GM12873 (cell line): ENCODE results near the gene THOC7.

Experiments
- TF ChIP-seq, protein P1 (sequence below): IDR thresholded peaks from 2 replicates; pipeline ENCODE4 v1.5.1; 2012; ENCODE audit warnings: low read depth, mild to moderate bottlenecking, moderate library complexity, low read length, control low read depth; ENCODE audit not compliant: insufficient read depth; ENCODE audit errors: missing control alignments

THOC7 gene

DNA sequence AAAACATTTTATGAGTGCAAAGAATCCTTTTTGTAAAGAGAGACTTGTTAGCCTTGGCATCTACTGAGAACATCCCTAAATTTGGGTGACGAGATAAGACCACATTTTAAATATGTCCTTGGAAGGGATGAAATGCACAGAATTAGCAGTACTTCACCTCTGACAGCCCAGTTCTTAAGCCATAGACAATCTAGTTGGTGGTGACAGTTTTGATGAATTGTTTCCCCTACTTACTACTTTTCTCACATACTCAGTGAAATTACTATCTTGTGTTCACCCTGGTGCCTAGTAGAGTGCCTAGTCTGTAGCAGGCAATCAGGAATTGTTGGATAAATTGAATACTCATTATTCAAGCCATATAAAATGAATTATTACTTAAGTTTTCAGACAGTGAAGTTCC lies 45.2 kb upstream of the THOC7 start:
- TF ChIP-seq, protein P1, sequence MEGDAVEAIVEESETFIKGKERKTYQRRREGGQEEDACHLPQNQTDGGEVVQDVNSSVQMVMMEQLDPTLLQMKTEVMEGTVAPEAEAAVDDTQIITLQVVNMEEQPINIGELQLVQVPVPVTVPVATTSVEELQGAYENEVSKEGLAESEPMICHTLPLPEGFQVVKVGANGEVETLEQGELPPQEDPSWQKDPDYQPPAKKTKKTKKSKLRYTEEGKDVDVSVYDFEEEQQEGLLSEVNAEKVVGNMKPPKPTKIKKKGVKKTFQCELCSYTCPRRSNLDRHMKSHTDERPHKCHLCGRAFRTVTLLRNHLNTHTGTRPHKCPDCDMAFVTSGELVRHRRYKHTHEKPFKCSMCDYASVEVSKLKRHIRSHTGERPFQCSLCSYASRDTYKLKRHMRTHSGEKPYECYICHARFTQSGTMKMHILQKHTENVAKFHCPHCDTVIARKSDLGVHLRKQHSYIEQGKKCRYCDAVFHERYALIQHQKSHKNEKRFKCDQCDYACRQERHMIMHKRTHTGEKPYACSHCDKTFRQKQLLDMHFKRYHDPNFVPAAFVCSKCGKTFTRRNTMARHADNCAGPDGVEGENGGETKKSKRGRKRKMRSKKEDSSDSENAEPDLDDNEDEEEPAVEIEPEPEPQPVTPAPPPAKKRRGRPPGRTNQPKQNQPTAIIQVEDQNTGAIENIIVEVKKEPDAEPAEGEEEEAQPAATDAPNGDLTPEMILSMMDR, result no peak

DNA sequence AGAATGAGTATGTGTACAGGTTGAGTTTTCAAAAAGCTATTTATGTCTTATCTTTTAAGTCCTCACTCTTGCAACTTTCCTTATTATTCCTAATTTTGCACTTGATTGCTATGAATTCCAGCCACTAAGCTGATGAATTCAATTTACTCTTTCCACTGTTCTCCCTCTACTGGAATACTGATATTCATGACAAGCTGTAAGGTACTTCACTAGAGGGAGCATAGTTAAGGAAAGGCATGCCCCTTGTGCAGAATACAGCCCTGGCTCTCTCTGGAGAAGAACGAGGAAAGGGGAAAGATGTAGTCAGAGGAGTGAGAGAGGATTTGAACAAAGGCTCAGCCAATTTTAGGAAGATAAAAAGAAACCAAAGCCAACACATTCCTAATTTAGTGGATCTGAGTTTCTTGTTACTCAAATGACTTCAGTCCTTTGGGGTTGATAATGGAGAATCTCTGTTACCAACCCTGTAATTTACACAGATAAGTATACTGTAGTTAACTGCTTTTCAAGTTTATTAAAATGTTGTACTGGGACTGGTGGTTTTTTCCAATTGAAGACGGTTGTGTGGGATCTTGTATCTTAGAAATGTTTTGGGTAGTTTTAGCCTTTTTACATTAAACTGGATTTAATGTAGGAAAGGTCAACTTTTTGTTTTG lies 44.6 kb upstream of the THOC7 start:
- TF ChIP-seq, protein P1, result no peak

- TF ChIP-seq, protein P1, result no peak
Observed at GRCh38 chr3:63905731-63906620, 42.4 kb upstream of the THOC7 start.

- TF ChIP-seq, protein P1, result no peak
Observed at GRCh38 chr3:63900459-63900858, 36.9 kb upstream of the THOC7 start.

GRCh38 chr3:63900010-63900409 lies 36.4 kb upstream of the THOC7 start:
- TF ChIP-seq, protein P1, result no peak

DNA sequence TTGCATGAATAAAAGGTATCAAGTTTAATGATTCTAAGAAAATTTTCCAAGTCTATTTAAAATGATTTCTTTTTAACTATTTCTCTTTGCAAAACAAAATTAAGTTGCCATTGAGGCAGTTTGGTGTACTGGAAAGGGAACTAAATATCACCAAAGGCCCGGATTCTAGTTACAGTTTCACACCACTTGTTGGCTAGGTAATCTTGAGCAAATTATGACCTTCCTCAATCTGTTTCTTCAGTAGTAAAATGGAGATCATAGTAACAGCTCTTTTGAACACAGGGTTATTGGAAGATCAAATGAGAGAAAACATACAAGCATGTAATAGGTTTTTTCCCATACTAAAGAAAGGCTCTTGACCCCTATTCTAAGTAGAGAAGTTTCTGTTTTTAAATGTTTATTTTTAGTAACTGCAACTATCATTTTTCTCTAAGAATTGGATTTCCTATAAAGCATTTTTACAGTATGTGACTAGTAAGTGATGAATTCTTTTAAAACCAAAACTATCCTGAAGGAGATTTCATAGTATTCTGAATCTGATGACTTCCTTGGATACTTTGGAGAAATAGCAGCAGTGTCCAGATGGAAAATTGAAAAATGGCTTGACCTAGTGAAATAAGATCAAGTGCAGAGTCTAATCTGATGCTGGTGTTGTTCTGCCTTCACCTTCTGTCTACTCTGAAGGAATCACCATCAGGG lies 32.9 kb upstream of the THOC7 start:
- TF ChIP-seq, protein P1, result no peak
